ENCODE results near the gene TMEM9. TPM values are rescaled to one million over a fixed set of nuclear protein-coding genes. Genes with fewer than 3 reads are reported as not detected.

TMEM9 gene
- total and polyA plus RNA-seq, 2 of the 8 experiments (the other 6 are each of a cell fraction or from before 2014, with no cell fraction given), result 79.9 to 181 TPM

- POLR2A ChIA-PET (ENCODE audit: partially characterized antibody), result interaction anchor here (1.2 to 7.1 kb wide), 3 partner anchors 13 to 16 kb away, joined by 3 to 105 read pairs (median 3); partner anchors contain the start of gene TMEM9
- 94% methylated on average over 13 of the region's 13 CpGs; no CpG with 5 or more reads in 1 of the 2 experiments for WGBS, 2 experiments (ENCODE audit: extremely low coverage in 1 of 2, insufficient coverage in 1 of 2, insufficient read length in 1 of 2, insufficient replicate concordance in 2 of 2, low coverage in 1 of 2, low lambda C conversion rate in 2 of 2, missing lambda C conversion rate in 1 of 2)
- TF ChIP-seq CHD1 (IDR thresholded peaks at IDR 0.05; ENCODE audit: low read depth, low read length), result no peak
- TF ChIP-seq KDM4A (IDR thresholded peaks at IDR 0.05; ENCODE audit: low read depth, low read length, severe bottlenecking), result no peak
- TF ChIP-seq USF2 (IDR thresholded peaks at IDR 0.05; ENCODE audit: low read length), result no peak
- no peak for TF ChIP-seq SAP30 (IDR thresholded peaks at IDR 0.05; ENCODE audit: insufficient read depth, insufficient replicate concordance, low read length)
- TF ChIP-seq HDAC6 (IDR thresholded peaks at IDR 0.05; ENCODE audit: low read depth, low read length), result no peak
- no peak for TF ChIP-seq RAD21 (IDR thresholded peaks at IDR 0.05 in 1 of 2, conservative IDR thresholded peaks at IDR 0.05 in 1 of 2; ENCODE audit: low read depth in 2 of 2, low read length in 2 of 2)
- no peak for TF ChIP-seq SP1 (IDR thresholded peaks at IDR 0.05; ENCODE audit: low read depth, low read length)
- TF ChIP-seq SP2 (IDR thresholded peaks at IDR 0.05; ENCODE audit: low read length), result no peak
- no peak for TF ChIP-seq POLR2AphosphoS5 (IDR thresholded peaks at IDR 0.05; ENCODE audit: low read depth, low read length)
Observed at GRCh38 chr1:201167041-201167991, 13.0 kb upstream of the TMEM9 start.

More at GRCh38 chr1:201167041-201167991, 13.0 kb upstream of the TMEM9 start:
- Histone ChIP-seq H4K8ac (ENCODE audit: extremely low read depth, insufficient read depth, low read length) (no peak overlapping the region), H3K18ac (ENCODE audit: extremely low read depth, low read length) (no peak overlapping the region), H4K91ac (replicated peaks; ENCODE audit: insufficient read length, low read length) (no peak overlapping the region), H3K56ac (replicated peaks; ENCODE audit: insufficient read length, low read depth, low read length) (no peak overlapping the region), H3K27me3 (replicated peaks in 1 of 4; ENCODE audit: control insufficient read depth in 3 of 4, extremely low read depth in 1 of 4, insufficient read depth in 3 of 4, low read length in 3 of 4) (peaks cover 0 to 6% (median 4%) of the 10 kb centered on the region in 4 experiments; a peak in 3 of 7 replicates), H2BK5ac (ENCODE audit: low read depth, low read length) (no peak overlapping the region), H2BK20ac (ENCODE audit: low read length) (no peak overlapping the region), H3K36me3 (ENCODE audit: control insufficient read depth in 2 of 4, insufficient read depth in 4 of 4, low read length in 3 of 4) (no peaks in the 10 kb centered on the region), H4K5ac (ENCODE audit: insufficient read length, low read depth, low read length) (no peak overlapping the region), H2BK15ac (ENCODE audit: low read length) (no peak overlapping the region), H2AFZ (ENCODE audit: low read length) (no peak overlapping the region), H3K9ac (replicated peaks in 1 of 4; ENCODE audit: extremely low read depth in 1 of 4, low read depth in 3 of 4, low read length in 3 of 4) (no peak overlapping the region), H3K14ac (ENCODE audit: insufficient read length) (no peak overlapping the region), H3K9me3 (ENCODE audit: insufficient read depth in 2 of 2, low read depth in 1 of 2, low read length in 1 of 2) (no peaks in the 10 kb centered on the region), H2BK120ac (replicated peaks; ENCODE audit: low read depth, low read length) (no peak overlapping the region), H3K4me3 (ENCODE audit: extremely low read depth in 1 of 4, insufficient read depth in 2 of 4, low read depth in 3 of 4, low read length in 4 of 4) (no peak overlapping the region), H3K79me2 (ENCODE audit: control insufficient read depth in 1 of 2, insufficient read depth in 2 of 2, low read length in 2 of 2) (no peaks in the 10 kb centered on the region), H3K4me1 (replicated peaks in 1 of 4; ENCODE audit: control insufficient read depth in 3 of 4, insufficient read depth in 4 of 4, low read length in 3 of 4) (peaks cover 4 to 9% (median 6%) of the 10 kb centered on the region in 4 experiments; a peak in 6 of 7 replicates), H3K27ac (ENCODE audit: low read depth, low read length) (no peak overlapping the region), H3K23me2 (ENCODE audit: low read depth, low read length) (peaks cover 5% of the 10 kb centered on the region; the same call in 1 of the 2 replicates), H2BK12ac (ENCODE audit: low read depth, low read length) (no peak overlapping the region), H3K23ac (ENCODE audit: insufficient read length) (no peak overlapping the region), H3K79me1 (ENCODE audit: low read depth, low read length) (no peaks in the 10 kb centered on the region), H4K20me1 (replicated peaks in 1 of 2; ENCODE audit: control insufficient read depth in 1 of 2, insufficient read depth in 2 of 2, low read length in 2 of 2) (no peaks in the 10 kb centered on the region), H3K4ac (replicated peaks; ENCODE audit: insufficient read length, low read depth, low read length) (no peak overlapping the region), H2AK5ac (ENCODE audit: low read depth, low read length) (no peak overlapping the region), H3K4me2 (ENCODE audit: insufficient read depth in 1 of 2, low read depth in 2 of 2, low read length in 2 of 2) (no peak overlapping the region)
- no peak for DNase-seq (ENCODE audit: low read depth in 1 of 2, low spot score in 2 of 2)
- no peak for FAIRE-seq
- CTCF ChIA-PET (ENCODE audit: partially characterized antibody), result interaction anchor here (0.8 to 3.4 kb wide), 6 partner anchors 17 to 195 kb away, joined by 3 to 14 read pairs (median 4); no protein-coding TSS in a partner anchor
